H9 (cell line): ENCODE data around the gene SUPT3H. TPM values are rescaled to one million over a fixed set of nuclear protein-coding genes. Genes with fewer than 3 reads are reported as not detected.

Source experiments
- DNase-seq: peaks from one replicate; pipeline ENCODE4 v3.0.0-alpha.2; 2017
- H2AFZ ChIP-seq: one replicate; pipeline ENCODE4 v1.6.1; 2013; ENCODE audit warnings: mild to moderate bottlenecking, low read length, control low read depth, moderate library complexity
- H2AK5ac ChIP-seq: 2 replicates; pipeline ENCODE4 v1.6.1; 2013; ENCODE audit warnings: low read length, control low read depth, mixed read lengths; ENCODE audit not compliant: insufficient read length
- H2BK120ac ChIP-seq: one replicate; pipeline ENCODE4 v1.6.1; 2013; ENCODE audit warnings: low read depth, mild to moderate bottlenecking, low read length, control low read depth, inconsistent platforms; ENCODE audit not compliant: poor library complexity, severe bottlenecking
- H2BK12ac ChIP-seq: 2 replicates; pipeline ENCODE4 v1.6.1; 2013; ENCODE audit warnings: low read length, control low read depth, mixed read lengths, low read depth; ENCODE audit not compliant: insufficient read length
- H2BK15ac ChIP-seq: 2 replicates; pipeline ENCODE4 v1.6.1; 2013; ENCODE audit warnings: low read depth, low read length, control low read depth
- H2BK20ac ChIP-seq: one replicate; pipeline ENCODE4 v1.6.1; 2013; ENCODE audit warnings: low read depth, mild to moderate bottlenecking, low read length, control low read depth, inconsistent platforms; ENCODE audit not compliant: poor library complexity, severe bottlenecking
- H2BK5ac ChIP-seq: 2 replicates; pipeline ENCODE4 v1.6.1; 2013; ENCODE audit warnings: low read length, control low read depth, mixed read lengths; ENCODE audit not compliant: insufficient read length
- H3K14ac ChIP-seq: 2 replicates; pipeline ENCODE4 v1.6.1; 2013; ENCODE audit warnings: low read length, control low read depth; ENCODE audit not compliant: insufficient read depth
- H3K18ac ChIP-seq: 2 replicates; pipeline ENCODE4 v1.6.1; 2013; ENCODE audit warnings: low read depth, mild to moderate bottlenecking, mixed read lengths, low read length, control low read depth; ENCODE audit not compliant: insufficient read length
- H3K23ac ChIP-seq: 2 replicates; pipeline ENCODE4 v1.6.1; 2013; ENCODE audit warnings: low read length, control low read depth, mixed read lengths, low read depth; ENCODE audit not compliant: insufficient read length
- H3K23me2 ChIP-seq: 2 replicates; pipeline ENCODE4 v1.6.1; 2013; ENCODE audit warnings: low read depth, mild to moderate bottlenecking, mixed read lengths, low read length, control low read depth; ENCODE audit not compliant: insufficient read length, poor library complexity, severe bottlenecking
- H3K27ac ChIP-seq: 2 replicates; pipeline ENCODE4 v1.5.1; 2013; ENCODE audit warnings: low read length, control low read depth, mixed read lengths, low read depth; ENCODE audit not compliant: insufficient read length
- H3K27me3 ChIP-seq: 2 replicates; pipeline ENCODE4 v1.6.1; 2013; ENCODE audit warnings: low read length, control low read depth, inconsistent platforms; ENCODE audit not compliant: insufficient read depth
- H3K4ac ChIP-seq: 2 replicates; pipeline ENCODE4 v1.6.1; 2013; ENCODE audit warnings: low read depth, mild to moderate bottlenecking, control low read depth, inconsistent platforms, low read length, moderate library complexity
- H3K4me1 ChIP-seq: 2 replicates; pipeline ENCODE4 v1.6.1; 2013; ENCODE audit warnings: low read length, control low read depth, inconsistent platforms; ENCODE audit not compliant: insufficient read depth
- H3K4me2 ChIP-seq: 2 replicates; pipeline ENCODE4 v1.6.1; 2013; ENCODE audit warnings: low read length, control low read depth, mixed read lengths; ENCODE audit not compliant: insufficient read length, insufficient read depth
- H3K56ac ChIP-seq: 2 replicates; pipeline ENCODE4 v1.6.1; 2013; ENCODE audit warnings: low read depth, mild to moderate bottlenecking, mixed read lengths, low read length, control low read depth; ENCODE audit not compliant: insufficient read length
- H3K79me1 ChIP-seq: 2 replicates; pipeline ENCODE4 v1.6.1; 2013; ENCODE audit warnings: low read depth, mild to moderate bottlenecking, moderate library complexity, low read length, control low read depth, inconsistent platforms; ENCODE audit not compliant: insufficient read depth, poor library complexity, severe bottlenecking
- H3K79me2 ChIP-seq: 2 replicates; pipeline ENCODE4 v1.6.1; 2013; ENCODE audit warnings: low read length, control low read depth, inconsistent platforms; ENCODE audit not compliant: insufficient read depth
- H3K9ac ChIP-seq: 2 replicates; pipeline ENCODE4 v1.6.1; 2013; ENCODE audit warnings: low read length, control low read depth, mixed read lengths; ENCODE audit not compliant: insufficient read length; ENCODE audit errors: extremely low read depth
- H3K9me3 ChIP-seq: one replicate; pipeline ENCODE4 v1.6.1; 2013; ENCODE audit warnings: low read depth, low read length, inconsistent platforms; ENCODE audit not compliant: control insufficient read depth
- H3T11ph ChIP-seq: one replicate; pipeline ENCODE4 v1.6.1; 2013; ENCODE audit warnings: mild to moderate bottlenecking, low read length, control low read depth, inconsistent platforms
- H4K20me1 ChIP-seq: one replicate; pipeline ENCODE4 v1.6.1; 2013; ENCODE audit not compliant: control insufficient read depth, insufficient read length, insufficient read depth
- H4K5ac ChIP-seq: 2 replicates; pipeline ENCODE4 v1.6.1; 2013; ENCODE audit warnings: low read depth, mild to moderate bottlenecking, mixed read lengths, low read length, control low read depth; ENCODE audit not compliant: insufficient read length
- H4K8ac ChIP-seq: replicated peaks from 2 replicates; pipeline ENCODE4 v1.6.1; 2013; ENCODE audit warnings: low read length, control low read depth, mixed read lengths, low read depth; ENCODE audit not compliant: insufficient read length
- H4K91ac ChIP-seq: 2 replicates; pipeline ENCODE4 v1.6.1; 2013; ENCODE audit warnings: low read depth, mild to moderate bottlenecking, moderate library complexity, mixed read lengths, low read length, control low read depth; ENCODE audit not compliant: insufficient read length
- H3K27ac Mint-ChIP-seq, 3 experiments: 2 replicates in 2 of 3; 3 replicates in 1 of 3; pipeline ENCODE4 v1.8.0; 2020 to 2021; ENCODE audit warnings: mixed read lengths in 3 of 3, mild to moderate bottlenecking in 1 of 3, moderate library complexity in 1 of 3
- H3K27me3 Mint-ChIP-seq: 2 replicates; pipeline ENCODE4 v1.8.0; 2021; ENCODE audit warnings: low read depth, mild to moderate bottlenecking, moderate library complexity, mixed read lengths
- H3K36me3 Mint-ChIP-seq, 3 experiments: 2 replicates in 2 of 3; 3 replicates in 1 of 3; pipeline ENCODE4 v1.8.0; 2020 to 2021; ENCODE audit warnings: low read depth in 3 of 3, mixed read lengths in 3 of 3; ENCODE audit not compliant: insufficient read depth in 1 of 3
- H3K4me1 Mint-ChIP-seq, 2 experiments: 2 replicates each; pipeline ENCODE4 v1.8.0; 2020; ENCODE audit warnings: mixed read lengths in 2 of 2
- H3K4me3 Mint-ChIP-seq, 2 experiments: 2 replicates in 1 of 2; 3 replicates in 1 of 2; pipeline ENCODE4 v1.8.0; 2020 to 2021; ENCODE audit warnings: mild to moderate bottlenecking in 2 of 2, mixed read lengths in 2 of 2, moderate library complexity in 1 of 2
- H3K9me3 Mint-ChIP-seq, 2 experiments: 2 replicates in 1 of 2; 3 replicates in 1 of 2; pipeline ENCODE4 v1.8.0; 2020; ENCODE audit warnings: mild to moderate bottlenecking in 2 of 2, mixed read lengths in 2 of 2, moderate library complexity in 1 of 2
- WGBS: extraction: QIAGEN DNeasy Blood & Tissue Kit; methylation state at CpG from one replicate; pipeline ENCODE4 v1.1.7; 2013; ENCODE audit warnings: missing lambda C conversion rate, low lambda C conversion rate, mixed read lengths; ENCODE audit not compliant: insufficient read length; ENCODE audit errors: extremely low coverage; 5-methylcytosine and 5-hydroxymethylcytosine counted together
- total RNA-seq: library from RNA; stranded (reverse); gene quantifications from 2 replicates; pipeline ENCODE4 v1.2.1, GENCODE V29; 2021
- TF ChIP-seq, protein P1 (sequence below): fragments of 200-600 bp; sonication (generic); conservative IDR thresholded peaks from 3 replicates; pipeline ENCODE4 v1.8.0; 2021; ENCODE audit warnings: antibody characterized with exemption, mild to moderate bottlenecking

Gene SUPT3H
- total RNA-seq, 1 experiment from 2014 or later, result 22.5 TPM

GRCh38 chr6:44942798-44943197 lies 434.9 kb downstream of the SUPT3H start:
- Mint-ChIP-seq H3K9me3 (peaks cover 3 to 13% of the 10 kb centered on the region in 2 experiments; a peak in 4 of 5 replicates), H3K27me3 (no peaks in the 10 kb centered on the region), H3K27ac (no peak overlapping the region), H3K36me3 (peaks cover 5 to 22% (median 6%) of the 10 kb centered on the region in 3 experiments), H3K4me3 (no peak overlapping the region), H3K4me1 (0 out of 4 replicates have a peak, but pooled peaks cover 0 to 5% of the 10 kb centered on the region in 2 experiments)
- H3K14ac ChIP-seq, result no peak overlapping the region
- no peak overlapping the region for H3K4me2 ChIP-seq
- H4K5ac ChIP-seq, result no peak overlapping the region
- no peaks in the 10 kb centered on the region for H3K79me2 ChIP-seq
- no peak overlapping the region for H3T11ph ChIP-seq
- H2AK5ac ChIP-seq, result no peak overlapping the region
- H4K8ac ChIP-seq, result no peak overlapping the region
- WGBS, result no CpG with 5 or more reads among the region's 1 CpG
- H3K27ac ChIP-seq, result no peak overlapping the region
- H2BK5ac ChIP-seq, result no peak overlapping the region
- TF ChIP-seq, protein P1, sequence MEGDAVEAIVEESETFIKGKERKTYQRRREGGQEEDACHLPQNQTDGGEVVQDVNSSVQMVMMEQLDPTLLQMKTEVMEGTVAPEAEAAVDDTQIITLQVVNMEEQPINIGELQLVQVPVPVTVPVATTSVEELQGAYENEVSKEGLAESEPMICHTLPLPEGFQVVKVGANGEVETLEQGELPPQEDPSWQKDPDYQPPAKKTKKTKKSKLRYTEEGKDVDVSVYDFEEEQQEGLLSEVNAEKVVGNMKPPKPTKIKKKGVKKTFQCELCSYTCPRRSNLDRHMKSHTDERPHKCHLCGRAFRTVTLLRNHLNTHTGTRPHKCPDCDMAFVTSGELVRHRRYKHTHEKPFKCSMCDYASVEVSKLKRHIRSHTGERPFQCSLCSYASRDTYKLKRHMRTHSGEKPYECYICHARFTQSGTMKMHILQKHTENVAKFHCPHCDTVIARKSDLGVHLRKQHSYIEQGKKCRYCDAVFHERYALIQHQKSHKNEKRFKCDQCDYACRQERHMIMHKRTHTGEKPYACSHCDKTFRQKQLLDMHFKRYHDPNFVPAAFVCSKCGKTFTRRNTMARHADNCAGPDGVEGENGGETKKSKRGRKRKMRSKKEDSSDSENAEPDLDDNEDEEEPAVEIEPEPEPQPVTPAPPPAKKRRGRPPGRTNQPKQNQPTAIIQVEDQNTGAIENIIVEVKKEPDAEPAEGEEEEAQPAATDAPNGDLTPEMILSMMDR, result no peak
- no peaks in the 10 kb centered on the region for H3K4me1 ChIP-seq
- H2BK15ac ChIP-seq, result no peak overlapping the region
- no peak overlapping the region for H2BK12ac ChIP-seq
- H3K27me3 ChIP-seq, result no peaks in the 10 kb centered on the region
- no peaks in the 10 kb centered on the region for H3K9me3 ChIP-seq
- H3K9ac ChIP-seq, result no peak overlapping the region
- H3K23ac ChIP-seq, result no peak overlapping the region
- H2BK20ac ChIP-seq, result no peak overlapping the region
- no peaks in the 10 kb centered on the region for H3K23me2 ChIP-seq
- no peak overlapping the region for H4K91ac ChIP-seq
- no peaks in the 10 kb centered on the region for H4K20me1 ChIP-seq
- H3K18ac ChIP-seq, result no peak overlapping the region
- no peak overlapping the region for H3K56ac ChIP-seq
- H3K4ac ChIP-seq, result no peak overlapping the region
- no peaks in the 10 kb centered on the region for H3K79me1 ChIP-seq
- H2AFZ ChIP-seq, result no peak overlapping the region
- DNase-seq, result no peak
- H2BK120ac ChIP-seq, result no peak overlapping the region
